Hepatocyte (in vitro differentiated cells): Measurements from ENCODE around the gene AMPH.

Experiments used
- EZH2phosphoT487 ChIP-seq: fragments of 200-600 bp; sonication (generic); IDR thresholded peaks from one replicate; pipeline ENCODE4 v1.6.1; 2018; ENCODE audit warnings: antibody characterized with exemption, mild to moderate bottlenecking, low read depth, moderate library complexity; ENCODE audit not compliant: unreplicated experiment, severe bottlenecking
- TF ChIP-seq, protein P1 (sequence below): fragments of 200-600 bp; sonication (generic); IDR thresholded peaks from 2 replicates; pipeline ENCODE4 v1.5.1; 2016; ENCODE audit warnings: antibody characterized with exemption, mild to moderate bottlenecking; ENCODE audit not compliant: poor library complexity

DNA sequence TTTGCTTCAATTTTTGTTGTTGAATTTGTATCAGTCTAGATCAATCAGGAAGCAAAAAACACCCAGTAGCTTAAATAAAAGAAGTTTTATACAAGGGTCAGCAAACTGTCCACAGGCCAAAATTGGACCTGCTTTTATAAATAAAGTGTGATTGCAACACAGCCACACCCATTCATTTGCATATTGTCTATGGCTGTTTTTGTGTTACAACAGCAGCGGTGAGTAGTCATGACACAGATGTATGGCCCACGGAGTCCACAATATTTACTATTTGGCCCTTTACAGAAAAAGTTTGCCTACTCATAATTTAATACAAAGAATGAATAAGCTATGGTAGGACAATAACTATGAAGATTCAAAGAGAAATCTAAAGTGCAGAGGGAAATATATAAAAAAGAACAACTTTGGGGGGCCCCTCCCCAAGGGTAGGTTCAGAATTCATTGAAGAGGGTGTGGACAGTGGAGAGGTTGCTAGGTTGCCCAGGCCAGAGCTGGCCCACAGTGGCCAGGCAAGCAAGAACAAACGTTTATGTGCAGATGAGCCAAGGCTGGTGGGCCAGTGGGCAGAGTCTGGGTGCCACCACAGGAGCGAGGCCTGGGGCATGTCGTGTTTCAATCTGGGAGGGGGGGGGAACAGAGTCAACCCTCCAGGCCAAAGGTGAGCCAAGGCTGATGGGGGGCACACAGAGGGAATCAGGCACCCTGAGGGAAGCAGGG lies 47.0 kb upstream of the AMPH start:
- TF ChIP-seq, protein P1, sequence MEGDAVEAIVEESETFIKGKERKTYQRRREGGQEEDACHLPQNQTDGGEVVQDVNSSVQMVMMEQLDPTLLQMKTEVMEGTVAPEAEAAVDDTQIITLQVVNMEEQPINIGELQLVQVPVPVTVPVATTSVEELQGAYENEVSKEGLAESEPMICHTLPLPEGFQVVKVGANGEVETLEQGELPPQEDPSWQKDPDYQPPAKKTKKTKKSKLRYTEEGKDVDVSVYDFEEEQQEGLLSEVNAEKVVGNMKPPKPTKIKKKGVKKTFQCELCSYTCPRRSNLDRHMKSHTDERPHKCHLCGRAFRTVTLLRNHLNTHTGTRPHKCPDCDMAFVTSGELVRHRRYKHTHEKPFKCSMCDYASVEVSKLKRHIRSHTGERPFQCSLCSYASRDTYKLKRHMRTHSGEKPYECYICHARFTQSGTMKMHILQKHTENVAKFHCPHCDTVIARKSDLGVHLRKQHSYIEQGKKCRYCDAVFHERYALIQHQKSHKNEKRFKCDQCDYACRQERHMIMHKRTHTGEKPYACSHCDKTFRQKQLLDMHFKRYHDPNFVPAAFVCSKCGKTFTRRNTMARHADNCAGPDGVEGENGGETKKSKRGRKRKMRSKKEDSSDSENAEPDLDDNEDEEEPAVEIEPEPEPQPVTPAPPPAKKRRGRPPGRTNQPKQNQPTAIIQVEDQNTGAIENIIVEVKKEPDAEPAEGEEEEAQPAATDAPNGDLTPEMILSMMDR: no peak
- TF ChIP-seq EZH2phosphoT487: no peak
